DMS79 (cell line): ENCODE measurements around the gene PMCH.
"Not testable (repeated sequence)": the region's sequence is repeated elsewhere in the genome, so short reads cannot be mapped to it uniquely, and the experiment has no call there.

Experiments used
- DNase-seq: peaks from one replicate; lab custom pipeline; 2025; lab: John Stamatoyannopoulos, UW

PMCH gene

GRCh38 chr12:102197789-102198188 lies at the start of gene PMCH:
Gene PMCH, minus strand, starts transcription at chr12:102197833. Its CDS starts 63 bp downstream, at chr12:102197770.
- no peak for DNase-seq

GRCh38 chr12:102240859-102241258 lies 43.2 kb upstream of the PMCH start:
- DNase-seq: not testable (repeated sequence)

GRCh38 chr12:102234599-102234998 lies 37.0 kb upstream of the PMCH start:
- DNase-seq: no peak

- DNase-seq: no peak
Measured at GRCh38 chr12:102232446-102232845, 34.8 kb upstream of the PMCH start.

GRCh38 chr12:102232036-102232435 lies 34.4 kb upstream of the PMCH start:
- DNase-seq: no peak

GRCh38 chr12:102227954-102228353 lies 30.3 kb upstream of the PMCH start:
- no peak for DNase-seq

- DNase-seq: no peak
Measured at GRCh38 chr12:102220736-102221135, 23.1 kb upstream of the PMCH start.

GRCh38 chr12:102215992-102216691 lies 18.5 kb upstream of the PMCH start:
- no peak for DNase-seq

GRCh38 chr12:102204025-102204424 lies 6.4 kb upstream of the PMCH start:
- no peak for DNase-seq

GRCh38 chr12:102202556-102202955 lies 4.9 kb upstream of the PMCH start:
- DNase-seq: no peak

GRCh38 chr12:102201436-102202061 lies 3.9 kb upstream of the PMCH start:
- DNase-seq: no peak

GRCh38 chr12:102195826-102196225 lies 1.8 kb downstream of the PMCH start:
- DNase-seq: no peak

- DNase-seq: no peak
Measured at GRCh38 chr12:102182635-102183034, 15.0 kb downstream of the PMCH start.

- DNase-seq: no peak
Measured at GRCh38 chr12:102174761-102175160, 22.9 kb downstream of the PMCH start.

- DNase-seq: no peak
Measured at GRCh38 chr12:102174117-102174516, 23.5 kb downstream of the PMCH start.

GRCh38 chr12:102172436-102172835 lies 25.2 kb downstream of the PMCH start:
- no peak for DNase-seq

GRCh38 chr12:102171951-102172350 lies 25.7 kb downstream of the PMCH start:
- no peak for DNase-seq

GRCh38 chr12:102169922-102170621 lies 27.6 kb downstream of the PMCH start:
- DNase-seq: no peak

GRCh38 chr12:102167821-102168604 lies 29.6 kb downstream of the PMCH start:
- DNase-seq: no peak

- DNase-seq: no peak
Measured at GRCh38 chr12:102163383-102163782, 34.2 kb downstream of the PMCH start.

- not testable (repeated sequence) for DNase-seq
Measured at GRCh38 chr12:102155206-102155605, 42.4 kb downstream of the PMCH start.

- not testable (repeated sequence) for DNase-seq
Measured at GRCh38 chr12:102147062-102147587, 50.5 kb downstream of the PMCH start.
